Endothelial cell of umbilical vein (primary cell): ENCODE data around the gene CDIP1. TPM values are rescaled to one million over a fixed set of nuclear protein-coding genes. Genes with fewer than 3 reads are reported as not detected.

ENCODE experiments used
- BruUV-seq: library from RNA; stranded (reverse); fragments of 400-500 nt; replicated peaks from 2 replicates; lab custom pipeline; 2021; lab: Mats Ljungman, UMichigan
- CTCF ChIA-PET: fragments of 300-600, 350-600 bp; sonication (Branson Sonifier 250); formaldehyde crosslinking; loops from one replicate; lab custom pipeline; 2021; ENCODE audit warnings: antibody characterized with exemption, inconsistent platforms; lab: Charles Lee
- POLR2A ChIA-PET: fragments of 300-600, 350-600 bp; sonication (Branson Sonifier 250); formaldehyde crosslinking; loops from one replicate; lab custom pipeline; 2021; ENCODE audit warnings: antibody characterized with exemption, inconsistent platforms; lab: Charles Lee
- DNase-seq: peaks from one replicate; pipeline ENCODE4 v3.0.0-alpha.2; 2011; ENCODE audit warnings: low read depth, low spot score
- FAIRE-seq: peaks from 2 replicates; lab custom pipeline; 2011; peaks lifted over from hg19 to GRCh38; lab: Jason Lieb, UNC
- H2AFZ ChIP-seq: 2 replicates; pipeline ENCODE4 v1.6.0; 2012; ENCODE audit warnings: low read depth, low read length, control low read depth, inconsistent platforms
- H3K27ac ChIP-seq: 2 replicates; pipeline ENCODE4 v1.5.1; 2011; ENCODE audit warnings: low read depth, mild to moderate bottlenecking, control low read depth, low read length, moderate library complexity; ENCODE audit not compliant: insufficient read depth
- H3K27me3 ChIP-seq, 2 experiments: 2 replicates each; pipeline versions ENCODE4 v1.6.0 to v1.6.1; 2011; ENCODE audit warnings: low read length in 2 of 2, mixed read lengths in 1 of 2; ENCODE audit not compliant: control insufficient read depth in 2 of 2, insufficient read depth in 2 of 2
- H3K36me3 ChIP-seq, 2 experiments: 2 replicates in 1 of 2; 3 replicates in 1 of 2; pipeline ENCODE4 v1.5.1; 2011; ENCODE audit warnings: low read length in 2 of 2, mild to moderate bottlenecking in 1 of 2, moderate library complexity in 1 of 2; ENCODE audit not compliant: control insufficient read depth in 2 of 2, insufficient read depth in 2 of 2; ENCODE audit errors: extremely low read depth in 1 of 2
- H3K4me1 ChIP-seq: 3 replicates; pipeline ENCODE4 v1.5.1; 2011; ENCODE audit warnings: mild to moderate bottlenecking, low read length; ENCODE audit not compliant: control insufficient read depth, insufficient read depth; ENCODE audit errors: extremely low read depth
- H3K4me2 ChIP-seq: 2 replicates; pipeline ENCODE4 v1.6.1; 2011; ENCODE audit warnings: low read length, control low read depth, mixed read lengths; ENCODE audit not compliant: insufficient read depth
- H3K4me3 ChIP-seq, 3 experiments: fragments of 200-600 bp in 1 of 3; sonication (generic), shearing (Covaris generic) in 1 of 3; replicated peaks in 1 of 3; 2 replicates each; pipeline ENCODE4 v1.5.1; 2011 to 2016; ENCODE audit warnings: control low read depth in 3 of 3, low read length in 3 of 3, mild to moderate bottlenecking in 2 of 3, inconsistent platforms in 1 of 3, low read depth in 1 of 3, moderate library complexity in 1 of 3; ENCODE audit not compliant: insufficient read depth in 1 of 3
- H3K79me2 ChIP-seq: 2 replicates; pipeline ENCODE4 v1.6.0; 2012; ENCODE audit warnings: low read length, inconsistent platforms; ENCODE audit not compliant: control insufficient read depth, insufficient read depth
- H3K9ac ChIP-seq: replicated peaks from 2 replicates; pipeline ENCODE3; 2011; ENCODE audit warnings: low read length, control low read depth; ENCODE audit not compliant: insufficient read depth; ENCODE audit errors: extremely low read depth
- H3K9me1 ChIP-seq: replicated peaks from 3 replicates; pipeline ENCODE4 v1.6.0; 2011; ENCODE audit warnings: mild to moderate bottlenecking, low read length; ENCODE audit not compliant: control insufficient read depth, insufficient read depth; ENCODE audit errors: extremely low read depth
- H3K9me3 ChIP-seq: replicated peaks from 2 replicates; pipeline ENCODE4 v1.5.1; 2012; ENCODE audit warnings: low read length, inconsistent platforms; ENCODE audit not compliant: control insufficient read depth, insufficient read depth
- H4K20me1 ChIP-seq: replicated peaks from 2 replicates; pipeline ENCODE3; 2011; ENCODE audit warnings: mild to moderate bottlenecking, low read length; ENCODE audit not compliant: control insufficient read depth, insufficient read depth; ENCODE audit errors: extremely low read depth
- CTCF ChIP-seq, 2 donors: IDR thresholded peaks; 1 replicate in 1 of 2; 2 replicates in 1 of 2; pipeline ENCODE4 v1.5.1; 2011; ENCODE audit warnings: low read length in 2 of 2, mild to moderate bottlenecking in 2 of 2, moderate library complexity in 2 of 2, control low read depth in 1 of 2, inconsistent platforms in 1 of 2, low read depth in 1 of 2; ENCODE audit not compliant: insufficient read depth in 1 of 2; ENCODE audit errors: extremely low read depth in 1 of 2
- EZH2 ChIP-seq: IDR thresholded peaks from 2 replicates; pipeline ENCODE4 v1.6.1; 2012; ENCODE audit warnings: borderline replicate concordance, low read depth, mild to moderate bottlenecking, moderate library complexity, low read length, inconsistent platforms; ENCODE audit not compliant: severe bottlenecking
- FOS ChIP-seq: IDR thresholded peaks from 2 replicates; pipeline ENCODE4 v1.6.1; 2011; ENCODE audit warnings: mild to moderate bottlenecking, low read length, moderate library complexity, borderline replicate concordance; ENCODE audit not compliant: insufficient read depth
- GATA2 ChIP-seq: IDR thresholded peaks from 2 replicates; pipeline ENCODE4 v1.7.0; 2011; ENCODE audit warnings: low read depth, mild to moderate bottlenecking, moderate library complexity, mixed read lengths, low read length; ENCODE audit not compliant: insufficient read length, insufficient read depth
- JUN ChIP-seq: IDR thresholded peaks from 2 replicates; pipeline ENCODE4 v1.6.1; 2011; ENCODE audit warnings: borderline replicate concordance, low read depth; ENCODE audit not compliant: insufficient read length, insufficient read depth
- MAX ChIP-seq: IDR thresholded peaks from 2 replicates; pipeline ENCODE4 v1.6.1; 2011; ENCODE audit not compliant: insufficient read depth, insufficient read length
- MYC ChIP-seq: IDR thresholded peaks from one replicate; pipeline ENCODE4 v1.6.1; 2011; ENCODE audit warnings: mild to moderate bottlenecking, low read depth, low read length
- POLR2A ChIP-seq: IDR thresholded peaks from 2 replicates; pipeline ENCODE4 v1.6.1; 2012; ENCODE audit warnings: low read depth, mild to moderate bottlenecking, control low read depth, low read length
- POLR2AphosphoS5 ChIP-seq: IDR thresholded peaks from 2 replicates; pipeline ENCODE4 v1.6.1; 2012; ENCODE audit warnings: low read depth, mild to moderate bottlenecking, control low read depth, low read length, moderate library complexity; ENCODE audit not compliant: insufficient read depth
- dilution Hi-C: fragments of 300-500 bp; cut with MboI; formaldehyde crosslinking; loops from one replicate; pipeline ENCODE4 v1.15.0; 2019; ENCODE audit warnings: low sequenced_read_pairs; ENCODE audit not compliant: extremely low pct_ligation_motif_present
- intact Hi-C: fragments of 100-400 bp; cut with micrococcal nuclease; formaldehyde crosslinking; loops from one replicate; pipeline ENCODE4 v1.10.0; 2022
- polyA plus RNA-seq, 4 experiments: library from polyadenylated mRNA; depleted of rRNA in 3 of 4; stranded (reverse) in 3 of 4; unstranded in 1 of 4; fragments of >200 nt; gene quantifications; 2 replicates each; pipeline versions ENCODE4 v1.2.1 to v1.2.3, GENCODE V29; 2011 to 2012; ENCODE audit warnings: missing spikeins in 1 of 4
- total RNA-seq: library from RNA; stranded (reverse); gene quantifications from 2 replicates; pipeline ENCODE4 v1.2.3, GENCODE V29; 2021

Gene CDIP1
- total and polyA plus RNA-seq, 2 donors (not counting 3 experiments of a cell fraction or from before 2014, with no cell fraction given): 33.9 to 37.4 TPM

GRCh38 chr16:4570086-4570485 is 31.5 kb upstream of the CDIP1 start:
- CTCF ChIA-PET: interaction anchor here (1.0 kb wide), 2 partner anchors 14 to 16 kb away, joined by 3 read pairs; no protein-coding TSS in a partner anchor
- no peaks in the 10 kb centered on the region for H3K9me1 ChIP-seq
- POLR2A ChIA-PET: no interaction called here

More at GRCh38 chr16:4570086-4570485, 31.5 kb upstream of the CDIP1 start:
- intact Hi-C loops (no loop called here), dilution Hi-C loops (no loop called here)
- Histone ChIP-seq H3K27me3 (peaks cover 2 to 6% of the 10 kb centered on the region in 2 experiments), H3K4me1 (no peaks in the 10 kb centered on the region), H3K4me3 (no peak overlapping the region), H3K9ac (no peak overlapping the region), H2AFZ (no peak overlapping the region), H3K27ac (no peak overlapping the region), H3K4me2 (no peak overlapping the region), H3K79me2 (no peaks in the 10 kb centered on the region), H4K20me1 (no peaks in the 10 kb centered on the region), H3K36me3 (no peaks in the 10 kb centered on the region), H3K9me3 (no peaks in the 10 kb centered on the region)
- no TSS peak for BruUV-seq
- DNase-seq (no peak), FAIRE-seq (no peak)
- TF ChIP-seq POLR2A (no peak), POLR2AphosphoS5 (no peak), MYC (no peak), EZH2 (no peak), FOS (no peak), GATA2 (no peak), JUN (no peak), MAX (no peak), CTCF (IDR thresholded peaks at IDR 0.05; ENCODE audit: extremely low read depth in 1 of 2, insufficient read depth in 1 of 2, low read depth in 1 of 2, low read length in 2 of 2) (no peak)
